NCI-H2227 (cell line): Measurements from ENCODE around the gene EIF4B.
"Not testable (repeated sequence)": the region's sequence is repeated elsewhere in the genome, so short reads cannot be mapped to it uniquely, and the experiment has no call there.

ENCODE experiments used
- DNase-seq: peaks from one replicate; lab custom pipeline; 2025; ENCODE audit not compliant: unreplicated experiment; lab: John Stamatoyannopoulos, UW

EIF4B gene, protein sequence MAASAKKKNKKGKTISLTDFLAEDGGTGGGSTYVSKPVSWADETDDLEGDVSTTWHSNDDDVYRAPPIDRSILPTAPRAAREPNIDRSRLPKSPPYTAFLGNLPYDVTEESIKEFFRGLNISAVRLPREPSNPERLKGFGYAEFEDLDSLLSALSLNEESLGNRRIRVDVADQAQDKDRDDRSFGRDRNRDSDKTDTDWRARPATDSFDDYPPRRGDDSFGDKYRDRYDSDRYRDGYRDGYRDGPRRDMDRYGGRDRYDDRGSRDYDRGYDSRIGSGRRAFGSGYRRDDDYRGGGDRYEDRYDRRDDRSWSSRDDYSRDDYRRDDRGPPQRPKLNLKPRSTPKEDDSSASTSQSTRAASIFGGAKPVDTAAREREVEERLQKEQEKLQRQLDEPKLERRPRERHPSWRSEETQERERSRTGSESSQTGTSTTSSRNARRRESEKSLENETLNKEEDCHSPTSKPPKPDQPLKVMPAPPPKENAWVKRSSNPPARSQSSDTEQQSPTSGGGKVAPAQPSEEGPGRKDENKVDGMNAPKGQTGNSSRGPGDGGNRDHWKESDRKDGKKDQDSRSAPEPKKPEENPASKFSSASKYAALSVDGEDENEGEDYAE

DNA sequence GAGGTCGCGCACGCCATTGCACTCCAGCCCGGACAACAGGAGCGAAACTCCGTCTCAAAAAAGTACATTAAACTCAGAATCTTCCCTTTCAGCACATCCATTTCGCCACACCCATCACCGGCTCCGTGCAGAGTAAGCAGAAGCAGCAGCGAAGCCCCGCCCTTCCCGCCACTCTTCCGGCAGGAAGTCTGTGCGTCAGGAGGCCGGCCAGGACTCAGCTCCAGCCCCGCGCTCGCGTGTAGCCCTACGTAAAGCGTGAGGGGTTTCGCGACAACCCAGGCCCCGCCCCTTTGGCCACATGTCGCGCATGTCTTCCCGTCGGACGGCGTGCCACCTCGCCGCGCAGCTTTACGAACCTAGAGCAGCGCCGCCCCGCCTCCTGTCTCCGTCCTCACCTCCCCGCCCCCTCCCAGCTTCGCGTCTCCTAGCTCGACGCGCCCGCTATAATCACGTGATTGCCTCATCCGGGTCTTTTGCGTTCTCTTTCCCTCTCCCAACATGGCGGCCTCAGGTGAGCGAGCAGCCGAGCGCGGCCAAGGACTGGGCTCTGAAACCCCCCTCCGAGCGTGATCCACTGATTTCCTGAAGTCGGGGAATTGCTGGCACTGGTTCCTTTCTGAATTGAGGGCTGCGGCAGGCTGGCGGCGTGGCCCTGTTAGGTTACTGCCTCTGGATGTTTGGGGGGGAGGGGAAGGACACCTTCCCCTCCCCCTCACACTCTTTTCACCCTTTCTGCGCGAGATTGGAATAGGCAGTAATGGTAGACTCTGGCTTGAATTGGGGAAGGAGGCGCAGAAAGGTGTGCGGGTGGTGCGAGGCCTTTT lies at the start of gene EIF4B:
EIF4B (plus strand) TSS at position 471 of the 824 bp plus-strand sequence; CDS start at position 499, 28 bp downstream.
- DNase-seq: peak; percentile 99

DNA sequence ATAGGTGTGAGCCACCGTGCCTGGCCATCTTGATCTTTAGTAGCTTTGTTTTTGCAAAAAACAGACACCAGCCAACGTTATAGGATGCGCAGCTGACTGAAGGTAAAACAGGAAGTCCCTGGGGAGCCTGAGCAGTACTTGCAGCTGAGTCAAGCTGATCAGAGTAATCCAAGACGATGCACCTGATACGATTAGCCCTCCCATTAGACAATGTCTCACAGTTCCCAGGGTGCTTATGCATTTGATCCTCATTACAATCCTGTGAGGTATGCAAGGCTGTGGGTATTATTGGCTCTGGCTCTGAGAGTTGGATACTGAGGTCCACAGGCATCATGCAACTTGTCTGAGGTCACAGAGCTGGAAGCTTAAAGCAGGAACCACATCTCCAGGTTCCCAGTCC lies 49.3 kb upstream of the EIF4B start:
- DNase-seq: no peak

DNA sequence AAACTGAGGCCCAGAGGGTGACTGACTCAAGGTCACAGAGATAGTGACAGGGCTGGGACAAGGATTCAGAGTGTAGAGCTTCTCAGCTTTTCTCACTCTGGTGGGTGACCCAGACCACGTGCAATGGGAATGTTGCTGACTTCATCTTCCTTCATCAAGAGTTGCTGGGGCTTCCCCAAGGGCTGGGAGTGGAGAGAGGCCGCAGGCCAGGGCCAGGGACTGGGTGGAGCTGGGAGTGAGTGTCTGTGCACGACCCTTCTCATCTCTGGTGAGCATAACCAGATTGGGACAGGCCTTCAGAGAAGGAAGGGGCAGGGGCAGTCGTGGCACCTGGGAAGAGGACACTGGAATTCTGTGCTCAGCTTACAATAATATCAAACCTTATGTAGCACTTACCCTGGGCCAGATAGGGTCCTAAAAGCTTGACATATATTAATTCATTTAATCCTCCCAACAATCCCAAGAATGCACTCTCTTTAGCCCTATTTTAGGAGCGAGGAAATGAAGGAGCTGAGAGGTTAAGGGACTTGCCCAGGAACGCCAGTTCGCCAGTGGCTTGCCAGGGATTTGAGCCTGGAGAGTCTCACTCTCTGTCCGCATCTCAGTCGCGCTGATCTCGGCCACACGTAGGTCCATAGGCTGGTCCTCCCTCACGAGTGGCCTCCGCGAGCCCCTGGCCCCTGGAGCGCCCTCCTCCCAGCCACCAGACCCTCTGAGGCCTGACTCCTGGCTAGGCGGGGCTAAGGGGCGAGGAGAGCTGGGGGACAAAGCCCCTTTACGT lies 41.5 kb upstream of the EIF4B start:
- no peak for DNase-seq

DNA sequence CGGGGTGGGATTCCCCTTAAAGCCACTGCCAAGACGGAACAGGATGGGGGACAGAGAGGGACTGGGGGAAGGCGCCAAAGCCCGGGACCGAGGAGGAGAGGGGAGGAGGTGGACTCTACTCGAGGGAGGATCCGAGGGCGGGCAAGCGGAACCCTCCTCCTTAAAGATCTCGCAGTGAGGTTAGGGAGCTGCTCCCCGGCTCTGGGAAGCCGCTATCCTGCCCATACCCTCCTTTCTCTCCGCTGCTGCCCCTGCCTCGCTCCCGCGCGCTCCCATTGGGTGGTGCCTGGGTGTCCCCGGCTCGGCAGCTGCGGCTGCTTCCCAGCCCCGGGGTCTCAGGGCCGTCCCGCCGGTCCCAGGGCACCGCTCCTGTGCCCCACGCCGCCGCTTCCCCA lies 40.9 kb upstream of the EIF4B start:
- DNase-seq: no peak

DNA sequence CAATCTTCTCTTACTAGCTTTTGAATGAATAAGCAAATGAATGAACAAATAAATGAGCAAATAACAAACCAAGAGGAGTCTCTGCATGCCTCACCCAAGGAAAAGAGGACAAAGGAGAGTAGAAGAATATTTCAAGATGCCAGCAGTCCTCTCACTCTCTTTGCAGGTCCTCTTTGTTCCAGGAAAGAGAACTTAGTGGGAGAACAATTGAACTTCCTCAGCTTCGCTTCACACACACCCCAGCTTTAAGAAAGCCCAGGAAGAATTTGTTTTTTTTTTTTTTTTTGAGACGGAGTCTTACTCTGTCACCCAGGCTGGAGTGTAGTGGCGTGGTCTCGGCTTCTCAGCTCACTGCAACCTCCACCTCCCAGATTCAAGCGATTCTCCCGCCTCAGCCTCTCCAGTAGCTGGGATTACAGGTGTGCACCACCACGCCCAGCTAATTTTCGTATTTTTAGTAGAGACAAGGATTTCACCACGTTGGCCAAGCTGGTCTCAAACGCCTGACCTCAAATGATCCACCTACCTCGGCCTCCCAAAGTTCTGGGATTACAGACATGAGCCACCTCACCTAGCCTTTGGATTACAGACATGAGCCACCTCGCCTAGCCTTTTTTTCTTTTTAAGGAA lies 37.0 kb upstream of the EIF4B start:
- DNase-seq: no peak

DNA sequence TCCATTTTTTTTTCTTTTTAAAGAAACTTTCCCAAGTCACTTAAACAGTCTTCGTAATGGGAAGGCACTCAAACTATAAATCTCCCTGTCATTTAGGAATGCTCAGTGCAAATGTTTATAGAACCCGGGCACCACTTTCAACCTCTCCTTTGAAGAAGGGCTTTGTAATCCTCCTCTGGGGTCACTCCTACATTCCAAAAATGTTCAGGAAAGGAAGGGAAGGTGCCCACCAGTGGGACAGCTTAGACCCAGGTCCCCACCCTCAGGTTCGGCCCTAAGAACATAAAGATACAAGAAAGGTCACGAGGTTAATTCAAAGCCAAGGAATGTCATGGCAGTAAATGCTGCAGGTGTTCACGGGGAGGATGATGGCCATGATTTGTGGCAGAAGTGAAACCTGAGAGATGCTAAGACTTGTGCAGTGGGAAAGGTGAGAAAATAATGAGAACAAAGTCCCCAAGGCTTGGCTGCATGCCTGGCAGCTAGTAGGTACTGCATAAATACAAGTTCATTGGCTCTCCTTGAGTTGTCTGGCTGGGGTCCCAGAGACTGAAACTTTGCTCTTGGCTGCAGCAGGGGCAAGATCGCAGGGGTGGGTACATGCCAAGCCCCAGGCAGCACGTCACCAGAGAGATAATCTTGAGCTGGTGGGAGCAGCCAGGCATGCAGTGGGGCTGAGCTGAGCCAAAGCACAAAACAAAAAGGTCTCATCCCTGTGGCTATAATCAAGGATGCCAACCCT lies 36.3 kb upstream of the EIF4B start:
- no peak for DNase-seq

DNA sequence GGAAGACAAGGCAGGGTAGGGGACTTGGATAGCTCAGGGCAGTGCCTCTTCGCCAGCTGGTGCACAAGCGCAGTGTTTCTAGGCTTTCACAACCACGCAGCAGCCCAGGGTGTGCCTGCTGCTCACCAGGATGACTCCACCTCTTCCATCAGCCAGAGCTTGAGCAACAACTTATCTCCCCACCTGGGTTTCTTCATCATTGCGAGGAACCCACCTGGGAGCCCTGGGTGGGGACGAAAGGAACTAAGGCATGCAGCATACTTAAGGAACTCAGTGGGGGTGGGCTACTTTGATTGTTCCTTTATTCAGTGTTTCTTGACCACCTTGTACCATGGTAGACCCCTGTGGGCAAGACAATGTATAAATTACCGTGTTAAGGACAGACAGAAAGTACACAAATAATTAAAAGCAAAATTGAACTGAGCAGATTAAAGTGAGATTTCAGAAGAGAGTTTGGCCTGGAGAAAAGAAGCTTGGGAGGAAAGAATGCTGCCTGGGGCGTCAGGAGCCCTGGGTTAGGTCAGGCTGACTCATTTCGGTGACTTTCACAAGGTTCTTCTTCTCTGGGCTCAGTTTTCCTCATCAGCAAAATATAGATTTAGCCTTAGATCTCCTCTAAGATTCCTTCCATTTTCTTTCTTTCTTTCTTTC lies 34.5 kb upstream of the EIF4B start:
- no peak for DNase-seq

DNA sequence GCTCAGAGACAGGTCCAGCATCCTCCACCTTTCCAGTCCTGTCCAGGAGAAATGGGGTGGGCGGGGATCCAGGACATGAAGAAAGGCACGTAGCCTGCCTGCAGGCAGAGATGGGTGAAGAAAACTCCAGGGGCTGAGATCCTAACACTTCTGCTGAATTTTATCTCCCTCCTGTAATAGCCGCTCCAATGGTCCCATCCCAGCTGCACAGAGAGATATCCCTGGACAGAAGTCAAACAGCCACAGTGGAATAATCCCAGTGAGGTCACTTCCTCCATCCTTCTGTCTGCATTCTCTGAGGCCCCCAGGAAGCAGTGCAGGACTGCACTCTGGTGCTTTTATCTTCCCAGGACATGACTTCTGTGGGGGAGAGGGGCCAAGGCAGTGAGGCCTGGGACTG lies 31.1 kb upstream of the EIF4B start:
- DNase-seq: no peak

DNA sequence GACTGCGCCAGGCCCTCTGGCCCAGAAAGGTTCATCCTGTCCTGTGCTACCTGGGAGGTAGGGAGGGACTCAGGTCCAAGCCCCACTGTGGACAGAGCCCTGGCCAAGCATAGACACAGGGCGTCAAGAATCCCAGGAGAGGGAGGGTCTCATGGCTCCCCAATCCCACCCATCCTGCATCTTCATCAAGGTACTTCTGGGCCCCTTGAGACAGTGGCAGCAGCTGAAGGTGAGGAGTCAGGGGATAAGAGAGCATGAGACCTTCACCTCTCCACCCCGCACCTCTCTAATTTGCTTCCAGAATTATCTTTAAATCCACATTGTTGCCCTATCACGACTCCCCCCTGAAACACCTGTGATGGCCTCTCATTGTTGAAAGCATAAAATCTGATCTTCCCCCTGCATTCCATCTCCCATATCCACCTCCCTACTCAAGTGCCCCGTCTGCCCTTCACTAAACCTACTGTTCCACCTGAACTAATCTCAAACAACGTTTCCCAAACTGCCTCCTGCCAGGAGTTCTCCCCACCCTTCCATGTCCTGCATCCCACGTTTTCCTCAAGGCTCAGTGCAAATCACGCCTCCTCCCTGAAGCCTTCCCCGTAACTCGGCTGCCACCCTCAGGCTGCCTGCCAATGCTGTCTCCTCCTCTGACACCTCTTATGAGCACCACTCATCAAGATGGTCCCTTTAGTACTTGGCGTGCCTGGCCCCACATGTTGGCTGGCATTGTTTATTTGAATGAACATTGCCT lies 30.3 kb upstream of the EIF4B start:
- DNase-seq: no peak

DNA sequence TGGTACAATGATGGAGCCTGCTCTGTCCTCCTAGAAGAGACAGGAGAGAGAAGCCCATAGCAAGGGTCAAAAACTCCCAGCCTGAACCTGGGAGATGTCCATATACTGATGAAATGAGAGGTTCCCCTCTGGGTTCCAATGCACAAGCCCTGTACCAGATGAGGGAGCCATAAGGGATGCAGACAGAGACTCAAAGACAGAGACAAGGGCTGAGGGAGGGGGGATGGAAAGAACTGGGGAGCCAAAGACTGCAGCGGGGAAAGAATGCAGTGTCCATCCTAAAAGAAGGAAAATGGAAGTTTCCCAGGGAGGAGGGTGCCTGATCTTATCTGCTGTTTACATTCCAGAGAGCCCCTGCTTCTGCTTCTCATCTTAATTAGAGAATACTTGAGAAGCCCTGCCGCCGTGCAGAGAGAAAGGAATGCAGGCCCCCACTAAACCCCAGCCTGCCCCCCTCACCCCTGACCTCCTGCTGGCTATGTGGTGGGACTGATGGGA lies 29.6 kb upstream of the EIF4B start:
- DNase-seq: no peak

DNA sequence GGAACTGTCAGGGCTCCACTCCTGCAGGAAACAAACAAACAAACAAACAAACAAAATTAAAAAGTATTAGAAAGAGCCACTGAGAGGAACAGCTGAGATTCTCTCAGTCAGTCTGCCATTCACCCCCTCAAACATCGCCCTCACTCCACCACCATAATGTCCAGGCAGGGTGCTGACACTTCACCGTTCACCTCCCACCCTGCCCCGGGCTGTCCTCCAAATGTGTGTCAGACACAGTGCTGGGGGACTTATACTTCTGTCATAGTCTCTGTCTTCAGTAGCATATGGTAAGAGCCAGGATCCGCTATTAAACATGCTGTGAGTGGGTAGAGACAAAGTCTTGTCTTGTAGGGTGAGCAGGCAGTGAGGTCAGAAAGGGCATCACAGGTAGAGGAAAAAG lies 29.1 kb upstream of the EIF4B start:
- DNase-seq: no peak

DNA sequence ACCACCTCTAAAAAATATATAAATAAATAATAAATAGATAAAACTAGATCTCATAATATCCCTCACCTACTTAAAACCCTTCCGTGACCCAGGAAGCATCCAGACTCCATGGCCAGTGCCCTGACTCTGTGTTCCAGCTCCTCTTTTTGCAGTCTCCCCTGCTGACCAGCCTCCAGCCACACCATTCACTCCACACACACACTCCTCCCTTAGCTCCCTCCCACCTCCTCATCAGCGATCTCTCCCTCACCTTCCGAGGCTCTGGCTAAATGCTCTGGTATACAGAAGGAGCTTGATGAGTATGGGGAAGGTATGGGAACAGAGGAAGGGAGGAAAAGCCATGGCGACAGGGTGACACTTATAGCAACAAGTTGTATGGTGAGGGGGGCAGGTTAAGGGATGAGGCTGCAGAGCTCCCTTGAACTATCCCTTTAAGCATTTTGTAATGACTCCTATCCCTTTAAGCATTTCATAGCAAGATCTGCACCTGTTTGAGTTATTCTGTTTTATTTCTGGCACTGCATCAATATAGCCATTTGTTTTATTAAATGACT lies 26.1 kb upstream of the EIF4B start:
- DNase-seq: no peak

DNA sequence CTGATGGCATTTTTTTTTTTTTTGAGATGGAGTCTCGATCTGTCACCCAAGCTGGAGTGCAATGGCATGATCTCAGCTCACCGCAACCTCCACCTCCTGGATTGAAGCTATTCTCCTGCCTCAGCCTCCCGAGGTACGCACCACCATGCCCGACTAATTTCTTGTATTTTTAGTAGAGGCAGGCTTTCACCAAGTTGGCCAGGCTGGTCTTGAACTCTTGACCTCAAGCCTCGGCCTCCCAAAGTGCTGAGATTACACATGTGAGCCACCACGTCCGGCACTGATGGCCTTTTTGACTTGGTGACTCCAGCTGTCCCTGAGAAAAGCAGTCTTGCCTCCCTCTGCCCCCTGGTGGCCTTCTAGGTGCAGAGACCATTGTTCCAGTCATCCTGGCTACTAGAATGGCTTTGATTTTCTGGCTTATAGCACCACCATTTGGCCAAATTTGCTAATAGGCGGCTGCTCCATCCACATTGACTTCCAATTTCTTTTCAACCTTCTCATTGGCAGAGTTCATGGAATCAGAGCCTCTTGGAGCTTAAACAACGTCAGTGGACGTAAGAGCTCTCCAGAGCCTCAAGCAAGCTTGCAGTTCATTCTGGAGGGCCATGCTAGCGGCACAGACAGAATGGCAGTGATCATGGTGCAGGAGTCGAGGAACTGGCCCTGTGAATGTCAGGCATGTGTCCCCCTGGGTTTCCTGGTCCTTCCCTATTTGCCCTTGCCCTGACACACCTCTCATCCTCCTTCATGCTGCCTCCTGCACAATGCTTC lies 25.4 kb upstream of the EIF4B start:
- peak; percentile 88 for DNase-seq

DNA sequence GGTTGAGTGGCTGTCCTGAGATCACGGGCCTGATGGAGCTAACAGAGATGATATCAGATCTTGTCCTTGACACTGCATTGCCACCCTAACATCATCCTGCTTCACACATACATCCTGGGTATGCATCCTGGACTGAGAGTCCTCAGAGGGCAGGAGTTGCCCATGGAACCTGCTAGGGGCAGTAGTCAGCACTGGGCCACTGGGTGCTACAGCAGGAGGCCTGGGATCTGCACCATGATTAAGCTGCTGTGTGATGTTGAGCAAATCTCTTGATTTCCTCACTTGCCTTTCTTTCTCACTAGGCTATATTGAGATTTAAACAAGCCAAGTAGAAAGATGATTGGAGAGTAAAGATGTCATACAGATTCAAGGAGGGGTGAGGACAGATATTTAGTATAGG lies 22.1 kb upstream of the EIF4B start:
- no peak for DNase-seq

DNA sequence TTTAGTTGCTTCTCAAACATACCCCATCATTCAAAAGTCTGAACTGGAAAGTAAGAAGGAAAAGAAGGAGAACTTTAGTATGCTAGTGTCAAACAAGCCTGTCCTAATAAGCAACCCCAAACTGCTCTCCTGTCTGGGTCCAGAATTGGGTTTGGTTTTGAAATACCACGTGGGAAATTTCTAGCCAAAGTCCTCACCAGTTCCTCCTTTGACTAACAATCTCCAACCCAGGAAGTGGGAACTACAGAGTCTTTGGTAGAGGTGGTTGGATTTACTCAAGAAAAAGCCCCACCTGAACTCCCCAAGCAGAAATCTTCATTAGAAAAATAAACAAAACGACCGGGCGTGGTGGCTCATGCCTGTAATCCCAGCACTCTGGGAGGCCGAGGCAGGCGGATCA lies 17.4 kb upstream of the EIF4B start:
- no peak for DNase-seq

DNA sequence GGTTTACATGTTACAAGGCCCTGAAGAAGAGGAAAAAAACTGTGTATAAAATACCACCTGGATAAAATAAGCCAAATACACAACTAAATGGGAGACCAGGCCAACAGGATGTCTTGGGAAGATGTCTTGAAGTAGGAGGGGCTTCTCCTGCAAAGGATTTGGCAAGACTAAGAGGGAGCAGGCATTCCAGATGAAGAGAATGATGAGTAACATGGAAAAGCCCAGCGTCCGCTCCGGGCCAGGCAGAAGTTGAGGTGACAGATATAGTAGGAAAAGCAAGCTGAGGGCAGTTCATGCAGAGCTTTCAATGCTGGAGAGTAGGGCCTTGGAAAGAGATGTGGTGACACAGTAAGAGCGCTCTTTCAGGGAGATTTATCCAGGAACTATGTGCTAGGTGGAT lies 16.1 kb upstream of the EIF4B start:
- no peak for DNase-seq

DNA sequence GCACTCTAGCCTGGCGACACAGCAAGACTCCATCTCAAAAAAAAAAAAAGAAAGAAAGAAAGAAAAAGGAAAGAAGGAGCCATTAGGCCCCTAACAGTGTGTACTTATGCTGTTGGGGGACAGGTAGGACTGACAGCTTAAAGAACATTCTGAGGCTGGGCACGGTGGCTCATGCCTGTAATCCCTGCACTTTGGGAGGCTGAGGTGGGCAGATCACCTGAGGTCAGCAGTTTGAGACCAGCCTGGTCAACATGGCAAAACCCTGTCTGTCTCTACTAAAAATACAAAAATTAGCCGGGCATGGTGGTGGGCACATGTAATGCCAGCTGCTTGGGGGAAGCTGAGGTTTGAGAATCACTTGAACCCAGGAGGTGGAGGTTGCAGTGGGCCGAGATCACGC lies 14.0 kb upstream of the EIF4B start:
- DNase-seq: not testable (repeated sequence)
